Glomerular visceral epithelial cell (primary cell): ENCODE data around the gene CBX4.
A peak's percentile ranks its signal among the peaks of the same experiment; 100 is the strongest.

Experiments
- DNase-seq: peaks from one replicate; pipeline ENCODE4 v3.0.0-alpha.2; 2016; ENCODE audit errors: extremely low spot score

Gene CBX4

GRCh38 chr17:79839356-79840268 is at the start of gene CBX4:
Gene CBX4, minus strand, starts transcription at chr17:79839440. Its CDS starts 189 bp downstream, at chr17:79839251.
- DNase-seq = peak; percentile 95

- DNase-seq = no peak
These were observed 48.8 kb upstream of the CBX4 start for GRCh38 chr17:79888009-79888540.

DNA sequence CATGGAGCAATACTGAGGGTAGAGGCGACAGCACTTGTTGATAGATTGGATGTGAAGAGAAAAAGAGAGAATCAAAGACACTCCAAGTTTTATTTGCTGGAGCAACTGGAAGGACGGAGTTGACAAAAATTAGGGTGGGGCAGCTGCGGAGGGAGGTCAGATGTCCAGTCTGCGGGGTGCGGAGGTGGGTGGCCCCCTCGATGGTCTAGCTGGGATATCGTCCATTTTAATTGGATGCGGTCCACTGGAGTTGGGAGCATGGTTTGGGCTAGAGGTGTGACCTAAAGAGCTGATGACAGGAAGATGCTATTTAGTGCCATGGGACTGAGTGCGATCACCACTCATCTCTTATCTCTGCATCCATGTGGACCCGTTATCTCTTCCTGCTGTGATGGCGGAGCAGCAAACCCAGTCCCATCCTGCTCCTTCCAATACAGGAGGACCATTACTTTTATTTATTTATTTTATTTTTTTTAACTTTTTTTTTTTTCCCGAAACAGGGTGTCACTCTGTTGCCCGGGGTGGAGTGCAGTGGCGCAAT is 48.3 kb upstream of the CBX4 start:
- DNase-seq = no peak

DNA sequence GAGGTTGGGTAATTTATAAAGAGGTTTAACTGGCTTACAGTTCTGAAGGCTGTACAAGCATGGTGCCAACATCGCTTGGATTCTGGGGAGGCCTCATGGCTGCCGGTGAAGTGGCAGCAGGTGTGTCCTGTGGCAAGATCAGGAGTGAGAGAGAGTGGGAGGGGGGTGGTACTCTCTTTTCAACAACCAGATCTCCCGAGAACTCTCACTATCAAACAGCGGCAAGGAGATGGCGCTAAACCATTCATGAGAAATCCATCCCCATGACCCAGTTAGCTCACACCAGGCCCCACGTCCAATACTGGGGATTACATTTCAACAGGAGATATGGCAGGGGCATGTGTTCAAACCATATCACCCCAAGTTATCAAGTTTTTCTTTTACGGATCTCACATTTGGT is 44.0 kb upstream of the CBX4 start:
- DNase-seq = no peak

GRCh38 chr17:79878329-79878947 is 39.2 kb upstream of the CBX4 start:
- DNase-seq = no peak

DNA sequence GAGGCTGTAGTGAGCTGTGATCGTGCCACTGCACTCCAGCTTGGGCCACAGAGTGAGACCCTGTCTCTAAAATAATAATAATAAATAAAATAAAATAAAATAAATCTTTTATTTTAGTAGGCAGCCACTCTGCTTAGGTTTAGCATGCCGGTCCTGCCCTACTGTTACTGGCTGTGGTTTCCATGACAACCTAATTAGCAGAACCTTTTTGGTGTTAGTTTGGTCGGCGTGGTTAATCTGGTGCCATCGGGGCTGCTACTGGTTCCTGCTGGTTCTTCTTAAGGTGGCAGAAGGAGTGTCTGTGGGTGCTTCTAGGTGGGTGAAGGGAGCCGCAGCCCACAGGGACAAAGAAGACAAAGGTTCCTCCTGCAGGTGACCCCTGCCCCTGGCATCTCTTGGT is 37.8 kb upstream of the CBX4 start:
- DNase-seq = no peak

DNA sequence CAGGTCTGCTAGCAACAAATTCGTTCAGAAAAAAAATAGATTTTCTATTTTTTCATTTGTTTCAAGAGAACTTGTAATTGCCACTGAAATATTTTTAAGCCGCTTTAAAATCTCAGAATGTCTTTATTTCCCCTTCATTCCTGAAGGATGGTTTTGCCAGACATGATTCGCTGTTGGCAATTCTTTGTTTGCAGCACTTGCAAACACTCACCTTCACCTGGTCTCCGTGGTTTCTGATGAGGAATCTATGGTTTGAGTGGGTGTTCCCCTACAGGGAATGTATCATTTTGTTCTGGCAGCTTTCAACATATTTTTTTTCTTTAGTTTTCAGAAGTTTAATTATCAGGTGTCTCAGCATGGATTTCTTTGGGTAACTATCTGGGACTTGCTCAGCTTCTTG is 36.3 kb upstream of the CBX4 start:
- DNase-seq = no peak

DNA sequence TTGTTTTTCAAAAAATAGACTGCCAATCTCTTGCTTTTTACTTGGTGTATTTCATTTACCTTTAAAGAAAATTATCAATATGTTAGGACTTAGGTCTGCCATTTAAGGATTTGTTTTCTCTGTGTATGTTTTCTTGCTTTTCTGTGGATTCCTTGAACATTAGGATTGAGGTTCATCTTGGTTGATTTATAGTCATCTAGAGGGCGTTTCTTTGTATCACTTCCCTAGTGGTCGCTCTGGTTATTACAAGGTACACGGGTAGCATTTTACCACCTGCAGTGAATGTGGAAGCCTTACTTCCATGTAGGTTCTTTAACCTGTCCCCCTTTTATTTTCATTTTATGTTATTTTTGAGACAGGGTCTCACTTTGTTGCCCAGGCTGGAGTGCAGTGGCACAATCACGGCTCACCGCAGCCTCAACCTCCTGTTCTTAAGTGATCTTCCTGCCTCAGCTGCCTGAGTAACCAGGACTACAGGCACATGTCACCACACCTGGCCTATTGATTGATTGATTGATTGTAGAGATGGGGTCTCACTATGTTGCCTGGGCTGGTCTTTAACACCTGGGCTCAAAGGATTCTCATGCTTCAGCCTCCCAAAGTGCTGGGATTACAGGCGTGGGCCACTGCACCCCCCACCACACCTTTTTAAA is 35.2 kb upstream of the CBX4 start:
- peak; percentile 40 for DNase-seq

- DNase-seq = no peak
These were observed 34.3 kb upstream of the CBX4 start for GRCh38 chr17:79873583-79873982.

DNA sequence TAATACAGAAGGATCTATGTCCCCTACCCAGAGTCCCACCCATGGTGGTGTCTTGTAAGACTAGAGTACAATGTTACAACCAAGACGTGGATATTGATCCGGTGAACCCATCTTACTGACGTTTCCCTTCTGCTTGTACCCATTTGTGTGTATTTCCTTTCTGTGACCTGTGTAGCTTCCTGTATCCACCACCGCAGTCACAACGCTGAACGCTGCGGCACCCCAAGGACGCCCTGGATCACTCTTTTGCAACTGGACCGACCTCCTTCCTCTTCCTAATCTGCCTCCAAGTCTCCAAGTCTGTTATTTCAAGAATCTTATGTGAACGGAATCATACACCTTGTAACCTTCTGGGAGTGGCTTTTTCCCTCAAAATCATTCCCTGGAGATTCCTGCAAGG is 33.5 kb upstream of the CBX4 start:
- no peak for DNase-seq

DNA sequence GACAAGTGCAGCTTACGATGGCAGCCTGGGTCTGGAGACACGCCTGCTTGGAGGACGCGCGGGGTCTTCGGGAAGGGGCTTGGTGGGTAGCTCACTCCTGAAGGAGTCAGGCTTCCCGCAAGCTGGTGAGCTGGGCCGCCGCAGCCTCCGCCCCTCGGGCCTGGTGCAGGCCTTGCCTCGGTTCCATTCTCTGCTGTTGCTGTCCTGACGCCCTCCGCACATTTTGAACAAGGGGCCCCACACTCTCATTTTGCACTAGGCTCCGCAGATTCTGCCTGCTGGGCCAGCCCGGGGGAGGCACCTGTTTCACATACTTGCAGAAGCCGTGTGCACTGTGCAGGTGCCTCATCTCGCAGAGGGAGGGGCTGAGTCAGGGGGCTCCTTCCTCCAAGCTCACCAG is 31.9 kb upstream of the CBX4 start:
- no peak for DNase-seq

DNA sequence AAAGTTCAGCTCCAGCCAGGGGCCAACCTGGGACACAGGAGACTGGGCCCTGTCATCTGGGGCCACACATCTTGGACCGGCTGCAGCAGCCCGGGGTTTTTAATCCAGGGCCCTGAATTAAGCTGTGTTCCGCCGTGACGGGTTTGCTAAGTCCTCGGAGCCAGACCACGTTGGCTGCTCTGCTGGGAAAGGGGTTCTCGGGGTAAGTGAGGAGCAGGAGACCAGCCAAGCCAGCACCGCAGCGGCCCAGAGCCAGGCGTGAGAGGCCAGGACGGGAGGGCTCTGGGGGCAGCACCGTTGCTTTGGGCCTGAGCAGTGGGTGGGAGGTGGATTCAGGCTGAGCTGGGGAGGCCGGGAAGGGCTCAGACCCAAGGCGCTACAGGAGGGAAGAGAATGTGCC is 31.3 kb upstream of the CBX4 start:
- no peak for DNase-seq

- DNase-seq = no peak
These were observed 27.7 kb upstream of the CBX4 start for GRCh38 chr17:79866791-79867518.

DNA sequence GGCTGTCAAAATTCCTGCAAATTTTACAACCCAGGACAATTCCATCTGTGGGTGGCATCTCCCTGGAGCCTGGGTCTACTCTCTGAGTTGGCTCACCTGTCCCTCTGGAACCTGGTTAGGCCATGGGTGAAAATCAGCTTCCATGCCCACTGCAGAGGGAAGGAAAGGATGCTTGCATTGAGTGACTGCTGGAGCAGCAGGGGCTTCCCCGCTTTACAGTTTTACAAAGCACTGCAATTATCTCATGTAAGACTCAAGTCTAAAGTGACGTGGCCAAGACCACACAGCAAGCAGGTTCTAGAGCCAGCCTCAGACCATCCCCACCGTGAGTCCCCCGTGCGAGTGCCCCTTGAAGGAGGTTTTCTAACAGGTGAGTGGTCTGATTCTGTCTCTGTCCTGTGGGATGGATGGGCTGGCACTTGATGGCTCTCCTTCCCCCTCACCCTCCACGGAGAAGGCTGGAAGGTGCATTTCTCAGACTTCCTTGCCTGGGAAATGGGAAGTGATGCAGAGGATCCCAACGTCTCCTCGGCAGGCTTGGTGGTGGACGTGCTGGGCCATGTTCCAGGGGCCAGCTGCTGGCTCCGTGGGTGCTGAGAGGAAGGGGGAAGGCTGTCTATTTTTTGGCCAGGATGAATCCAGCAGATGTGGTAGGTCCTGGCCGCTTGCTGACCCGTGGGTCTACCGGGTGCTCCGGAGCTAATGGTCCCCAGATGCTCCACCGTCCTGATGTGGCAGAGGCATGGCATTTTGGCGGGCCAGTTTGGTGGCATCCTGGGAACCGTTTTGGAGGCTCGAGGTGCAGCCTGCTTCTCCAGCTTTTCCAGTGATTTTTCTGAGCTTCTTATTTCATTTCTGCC is 26.3 kb upstream of the CBX4 start:
- DNase-seq = no peak

DNA sequence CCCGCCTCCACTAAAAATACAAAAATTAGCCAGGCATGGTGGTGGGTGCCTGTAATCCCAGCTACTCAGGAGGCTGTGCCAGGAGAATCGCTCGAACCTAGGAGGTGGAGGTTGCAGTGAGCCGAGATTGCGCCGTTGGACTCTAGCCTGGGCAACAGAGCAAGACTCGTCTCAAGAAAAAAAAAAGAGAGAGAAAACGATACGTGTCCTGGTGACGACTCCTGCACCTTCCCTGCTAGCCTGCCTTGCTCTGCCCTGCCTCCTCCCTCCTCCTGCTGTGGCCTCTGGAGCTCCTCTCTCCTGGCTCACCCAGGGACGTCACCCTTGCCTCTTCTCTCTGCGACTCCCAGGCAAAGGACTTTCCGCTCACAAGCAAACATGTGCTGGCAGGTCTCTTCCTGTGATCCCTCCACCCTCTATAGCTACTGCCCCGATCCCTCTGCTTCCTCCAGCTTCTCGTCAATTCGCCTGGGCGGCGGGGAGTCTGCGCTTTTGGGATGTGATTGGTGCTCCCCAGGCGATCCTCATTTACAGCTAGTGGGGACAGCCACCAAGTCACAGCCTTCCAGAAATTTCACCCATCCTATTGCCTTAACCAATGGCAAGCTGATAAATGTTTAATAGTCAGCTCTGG is 25.5 kb upstream of the CBX4 start:
- no peak for DNase-seq

GRCh38 chr17:79864147-79864546 is 24.9 kb upstream of the CBX4 start:
- no peak for DNase-seq

GRCh38 chr17:79862771-79863440 is 23.7 kb upstream of the CBX4 start:
- DNase-seq = no peak

DNA sequence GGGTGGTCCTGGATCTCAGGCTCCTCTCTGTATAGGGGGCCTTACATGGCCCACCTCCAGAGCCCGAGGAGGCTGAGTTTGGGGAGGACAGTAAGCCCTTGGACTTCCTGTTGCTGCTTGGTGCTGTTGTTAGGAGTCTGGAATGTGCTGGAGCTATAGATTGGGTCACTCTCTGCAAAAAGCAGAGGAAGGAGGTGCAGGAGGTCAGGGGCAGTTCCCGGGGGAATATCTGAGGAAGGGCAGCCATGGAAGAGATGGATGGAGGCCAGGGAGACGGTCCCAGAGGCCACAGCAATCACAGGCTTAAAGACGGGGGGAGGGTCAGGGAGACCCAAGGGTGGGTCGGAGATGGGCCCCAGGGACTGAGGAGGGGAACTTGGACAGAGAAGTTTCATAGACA is 23.0 kb upstream of the CBX4 start:
- DNase-seq = no peak

DNA sequence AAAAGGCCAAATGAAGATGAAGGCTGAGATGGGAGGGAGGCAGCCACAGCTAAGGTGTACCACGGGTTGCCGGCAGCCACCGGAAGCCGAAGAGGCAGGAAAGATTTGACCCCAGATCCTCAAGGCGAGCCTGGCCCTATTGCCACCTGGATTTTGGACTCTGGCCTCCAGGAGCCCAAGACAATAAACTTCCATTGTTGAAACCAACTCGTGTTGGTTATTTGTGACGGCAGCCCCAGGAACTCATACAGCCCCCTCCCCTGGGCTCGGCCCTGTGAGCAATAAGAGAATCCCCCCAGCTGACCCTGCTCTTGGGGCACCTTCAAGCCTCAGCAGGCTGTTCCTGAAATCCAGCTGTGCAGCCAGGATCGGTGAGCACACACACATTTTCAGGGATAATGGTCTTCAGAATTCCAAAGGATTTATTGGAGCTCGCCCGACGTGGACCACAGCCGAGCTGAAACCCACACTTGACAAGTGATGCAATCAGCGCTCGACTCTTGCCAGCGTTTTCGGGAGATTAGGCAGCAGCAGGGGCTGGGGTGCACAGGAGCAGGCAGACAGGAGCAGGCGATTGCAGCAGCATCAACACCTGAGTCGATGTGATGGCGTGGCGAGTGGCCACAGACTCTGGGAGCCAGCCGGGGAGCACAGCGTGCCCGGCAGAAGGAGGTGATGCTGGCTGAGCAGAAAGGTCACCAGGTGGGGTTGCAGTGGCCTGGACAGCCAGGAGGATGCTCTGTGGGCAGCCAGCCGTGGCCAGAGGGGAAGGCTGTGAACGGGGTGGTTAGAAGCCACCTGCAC is 22.4 kb upstream of the CBX4 start:
- DNase-seq = no peak
